GM12864 (cell line): ENCODE measurements around the gene GPX6.

Experiments used
- DNase-seq: peaks from one replicate; pipeline ENCODE4 v3.0.0-alpha.2; 2011; ENCODE audit warnings: low read depth
- H3K4me3 ChIP-seq: 2 replicates; pipeline ENCODE4 v1.5.1; 2011; ENCODE audit warnings: mild to moderate bottlenecking, low read depth, low read length, control low read depth
- CTCF ChIP-seq: IDR thresholded peaks from 2 replicates; pipeline ENCODE4 v1.5.1; 2011; ENCODE audit warnings: low read depth, mild to moderate bottlenecking, moderate library complexity, low read length, control low read depth, inconsistent platforms; ENCODE audit errors: missing control alignments

The GPX6 gene, protein sequence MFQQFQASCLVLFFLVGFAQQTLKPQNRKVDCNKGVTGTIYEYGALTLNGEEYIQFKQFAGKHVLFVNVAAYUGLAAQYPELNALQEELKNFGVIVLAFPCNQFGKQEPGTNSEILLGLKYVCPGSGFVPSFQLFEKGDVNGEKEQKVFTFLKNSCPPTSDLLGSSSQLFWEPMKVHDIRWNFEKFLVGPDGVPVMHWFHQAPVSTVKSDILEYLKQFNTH

GRCh38 chr6:28515676-28516075, at the start of gene GPX6:
Gene GPX6 (minus strand): TSS chr6:28515793. CDS start chr6:28515743, 50 bp downstream.
- no peak for DNase-seq
- H3K4me3 ChIP-seq: no peak within 1 kb of the TSS
- no peak for TF ChIP-seq CTCF

- H3K4me3 ChIP-seq: no peak overlapping the region
- no peak for TF ChIP-seq CTCF
- DNase-seq: no peak
Observed at GRCh38 chr6:28563430-28564095, 48.0 kb upstream of the GPX6 start.

DNA sequence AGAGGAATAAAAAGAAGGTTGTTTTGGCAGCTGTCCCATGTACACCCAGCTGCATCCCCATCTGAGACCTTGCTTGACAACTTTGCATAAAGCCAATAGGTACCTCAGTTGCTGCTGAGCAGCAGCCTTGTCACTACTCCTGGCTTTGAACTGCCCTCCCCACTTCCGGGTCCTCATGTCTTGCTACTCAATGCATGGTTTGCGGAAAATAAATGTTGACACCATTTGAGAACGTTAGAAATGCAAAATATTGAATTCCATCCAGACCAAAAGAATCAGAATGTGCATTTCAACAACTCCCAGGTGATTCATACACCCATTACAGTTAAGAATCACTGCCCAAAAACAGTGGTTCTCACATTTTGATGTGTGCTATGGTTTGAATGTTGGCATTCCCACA, 43.0 kb upstream of the GPX6 start:
- DNase-seq: no peak
- H3K4me3 ChIP-seq: no peak overlapping the region
- TF ChIP-seq CTCF: no peak

- H3K4me3 ChIP-seq: no peak overlapping the region
Observed at GRCh38 chr6:28555136-28555535, 39.5 kb upstream of the GPX6 start.

DNA sequence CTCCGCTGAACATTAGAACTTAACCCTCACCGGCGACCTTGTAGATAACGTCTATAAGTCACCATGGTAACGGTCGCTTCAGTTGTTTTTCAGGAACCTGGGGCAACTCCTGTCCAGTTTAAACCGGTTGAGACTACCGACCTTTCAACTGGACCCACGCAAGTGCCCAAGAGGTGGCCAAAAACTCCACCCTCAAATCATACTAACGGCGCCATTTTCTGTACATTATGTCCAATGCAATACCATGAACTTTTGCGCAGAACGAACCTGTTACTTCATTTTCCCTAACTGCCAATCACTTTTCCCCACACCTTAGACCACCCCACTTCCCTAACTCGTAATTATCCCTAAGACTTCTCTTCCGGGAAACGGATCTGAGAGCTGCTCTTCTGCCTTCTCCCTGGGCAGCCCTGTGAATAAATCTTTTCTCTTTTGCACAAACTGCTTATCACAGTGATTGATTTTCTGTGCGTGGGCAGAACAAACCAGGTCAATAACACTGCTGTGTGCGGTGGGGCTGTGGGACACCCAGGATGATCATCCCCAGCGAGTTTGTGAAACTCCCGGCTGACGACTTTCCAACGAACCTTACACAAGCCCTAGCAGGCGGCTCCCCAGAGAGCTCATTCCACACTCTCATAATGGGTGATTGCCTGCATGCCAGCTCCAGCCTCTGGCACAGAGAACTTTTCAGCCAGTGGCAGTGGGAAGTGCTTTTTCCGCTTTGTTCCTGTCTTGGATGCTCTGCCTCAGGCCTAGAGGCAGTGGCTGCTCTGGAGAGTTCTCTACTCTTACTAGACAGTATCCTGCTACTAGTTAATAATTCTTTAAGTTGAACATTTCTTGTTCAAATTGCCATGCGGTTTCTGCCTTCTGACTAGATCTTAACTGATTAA, 38.6 kb upstream of the GPX6 start:
- no peak overlapping the region for H3K4me3 ChIP-seq
- no peak for DNase-seq
- no peak for TF ChIP-seq CTCF

More at GRCh38 chr6:28555136-28555535, 39.5 kb upstream of the GPX6 start:
- DNase-seq: no peak
- no peak for TF ChIP-seq CTCF

DNA sequence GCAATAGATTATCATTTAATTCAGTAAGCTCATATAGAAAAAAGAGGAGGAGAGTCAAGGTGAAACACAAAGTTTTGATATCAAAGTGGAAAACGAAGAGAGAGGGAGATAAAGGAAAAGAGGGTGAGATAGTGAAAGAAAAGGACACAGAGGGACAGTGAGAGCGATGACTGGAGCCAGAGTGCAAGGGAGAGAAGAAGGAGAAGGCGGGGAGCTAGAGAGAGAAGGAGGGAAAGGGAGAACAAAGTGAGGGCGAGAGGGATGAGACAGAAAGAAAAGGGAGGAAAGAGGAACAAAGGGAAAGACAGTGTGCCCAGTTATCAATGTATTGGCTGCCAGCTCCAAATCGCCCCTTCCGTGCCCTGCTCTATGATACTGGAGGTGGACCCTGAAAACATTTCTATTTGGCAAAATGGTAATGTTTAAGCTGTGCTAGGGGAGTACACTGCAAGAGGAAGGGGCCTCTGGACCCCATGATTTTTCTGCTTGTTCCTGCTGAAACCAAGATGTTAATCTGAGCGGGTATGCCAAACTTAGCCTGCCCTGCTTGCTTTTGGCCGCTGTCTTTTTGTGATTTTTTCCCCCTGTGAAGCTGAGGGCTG, 37.9 kb upstream of the GPX6 start:
- DNase-seq: no peak
- no peak for TF ChIP-seq CTCF
- no peak overlapping the region for H3K4me3 ChIP-seq
